ENCODE data around the gene NPAS3.

The NPAS3 gene

DNA sequence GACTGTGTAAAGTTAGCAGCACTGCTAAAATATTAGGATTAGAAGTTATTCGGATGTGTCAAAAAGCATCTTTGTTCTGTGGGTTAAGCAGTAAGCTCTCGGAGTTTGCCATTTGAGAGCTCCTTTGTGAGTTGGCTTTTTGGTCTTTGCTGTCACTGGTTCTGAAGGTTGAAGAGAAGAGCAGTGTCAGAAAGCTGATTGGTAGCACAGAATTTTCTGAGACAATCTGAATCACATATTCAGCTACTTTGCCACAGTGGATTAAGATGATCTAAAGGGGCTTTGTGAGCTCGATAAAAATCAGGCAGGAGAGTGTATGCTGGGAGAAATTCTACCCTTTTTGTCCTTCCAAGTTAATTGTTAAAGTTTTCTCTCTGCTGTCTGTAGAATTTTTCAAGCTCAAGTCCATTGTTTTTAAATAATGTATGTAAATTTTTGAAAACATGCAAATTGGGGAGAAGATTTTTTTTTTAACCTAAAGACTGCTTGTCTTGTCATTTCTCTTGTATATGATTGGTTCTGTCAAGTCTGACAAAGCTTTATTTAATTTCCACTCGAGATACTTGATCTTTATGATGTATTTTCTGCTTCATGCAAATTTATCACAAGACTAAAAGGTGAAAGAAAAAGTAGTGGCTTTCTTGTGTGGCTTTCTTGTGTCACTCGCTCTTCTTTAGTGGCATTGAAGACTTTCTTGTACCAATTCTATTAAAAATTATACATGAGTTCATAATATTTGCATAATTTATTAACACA lies 704.9 kb downstream of the NPAS3 start:
- Histone ChIP-seq H3K79me2 (ENCODE audit: insufficient read depth, low read length) (no peaks in the 10 kb centered on the region), H3K27ac (ENCODE audit: low read length) (no peak overlapping the region), H3K4me1 (ENCODE audit: insufficient read depth, low read length) (no peaks in the 10 kb centered on the region), H3K36me3 (ENCODE audit: insufficient read depth, low read length) (no peaks in the 10 kb centered on the region), H3K27me3 (ENCODE audit: insufficient read depth, low read length, poor library complexity) (peaks cover 14% of the 10 kb centered on the region), H3K4me3 (ENCODE audit: low read depth in 1 of 2, low read length in 2 of 2) (no peak overlapping the region), H3K9ac (ENCODE audit: low read depth, low read length) (no peak overlapping the region), H4K20me1 (ENCODE audit: insufficient read depth, low read length) (no peaks in the 10 kb centered on the region), H3K9me3 (ENCODE audit: insufficient read depth, low read length, severe bottlenecking) (no peaks in the 10 kb centered on the region), H3K4me2 (ENCODE audit: insufficient read depth, low read length) (no peak overlapping the region), H2AFZ (ENCODE audit: low read depth, low read length) (no peak overlapping the region)
- ATAC-seq (ENCODE audit: insufficient read depth, low read depth) (no peak), DNase-seq (no peak)
- TF ChIP-seq, protein P1, sequence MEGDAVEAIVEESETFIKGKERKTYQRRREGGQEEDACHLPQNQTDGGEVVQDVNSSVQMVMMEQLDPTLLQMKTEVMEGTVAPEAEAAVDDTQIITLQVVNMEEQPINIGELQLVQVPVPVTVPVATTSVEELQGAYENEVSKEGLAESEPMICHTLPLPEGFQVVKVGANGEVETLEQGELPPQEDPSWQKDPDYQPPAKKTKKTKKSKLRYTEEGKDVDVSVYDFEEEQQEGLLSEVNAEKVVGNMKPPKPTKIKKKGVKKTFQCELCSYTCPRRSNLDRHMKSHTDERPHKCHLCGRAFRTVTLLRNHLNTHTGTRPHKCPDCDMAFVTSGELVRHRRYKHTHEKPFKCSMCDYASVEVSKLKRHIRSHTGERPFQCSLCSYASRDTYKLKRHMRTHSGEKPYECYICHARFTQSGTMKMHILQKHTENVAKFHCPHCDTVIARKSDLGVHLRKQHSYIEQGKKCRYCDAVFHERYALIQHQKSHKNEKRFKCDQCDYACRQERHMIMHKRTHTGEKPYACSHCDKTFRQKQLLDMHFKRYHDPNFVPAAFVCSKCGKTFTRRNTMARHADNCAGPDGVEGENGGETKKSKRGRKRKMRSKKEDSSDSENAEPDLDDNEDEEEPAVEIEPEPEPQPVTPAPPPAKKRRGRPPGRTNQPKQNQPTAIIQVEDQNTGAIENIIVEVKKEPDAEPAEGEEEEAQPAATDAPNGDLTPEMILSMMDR (IDR thresholded peaks at IDR 0.05; ENCODE audit: borderline replicate concordance, extremely low read depth, low read length, poor library complexity, severe bottlenecking), result no peak
- TF ChIP-seq EZH2 (IDR thresholded peaks at IDR 0.05; ENCODE audit: borderline replicate concordance, low read depth, low read length, severe bottlenecking), result no peak

DNA sequence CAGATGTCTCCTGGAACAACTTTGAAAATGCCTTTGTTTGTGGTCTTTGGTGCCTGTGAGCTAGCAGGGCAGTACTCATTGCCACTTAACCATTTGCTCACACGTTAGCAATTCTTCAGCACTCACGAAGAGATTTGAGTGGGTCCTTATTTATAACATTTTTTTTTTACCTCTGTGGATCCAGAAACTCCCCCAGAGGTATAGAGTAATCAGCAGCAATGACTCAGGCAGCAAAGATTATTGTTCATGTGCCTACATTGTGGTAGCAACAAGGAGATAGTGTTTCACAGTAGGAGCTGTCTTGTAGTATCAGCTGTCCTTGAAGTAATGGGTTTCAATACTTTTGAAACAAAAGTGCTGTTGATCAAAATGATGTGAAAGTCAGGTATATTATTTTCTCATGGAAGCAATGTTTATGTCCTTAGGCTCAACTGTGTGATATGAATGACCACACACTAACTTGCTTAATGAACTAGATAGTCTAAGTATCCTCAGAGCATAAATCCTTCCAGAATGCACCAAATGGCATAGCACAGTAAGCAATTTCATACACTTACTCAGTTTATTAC lies 708.1 kb downstream of the NPAS3 start:
- no peak for ATAC-seq (ENCODE audit: insufficient read depth, low read depth)
- DNase-seq, result no peak
- Histone ChIP-seq H3K27ac (ENCODE audit: low read length) (no peak overlapping the region), H4K20me1 (ENCODE audit: insufficient read depth, low read length) (no peaks in the 10 kb centered on the region), H3K36me3 (ENCODE audit: insufficient read depth, low read length) (no peaks in the 10 kb centered on the region), H3K9ac (ENCODE audit: low read depth, low read length) (no peak overlapping the region), H3K79me2 (ENCODE audit: insufficient read depth, low read length) (no peaks in the 10 kb centered on the region), H3K27me3 (ENCODE audit: insufficient read depth, low read length, poor library complexity) (peaks cover 18% of the 10 kb centered on the region), H3K9me3 (ENCODE audit: insufficient read depth, low read length, severe bottlenecking) (no peaks in the 10 kb centered on the region), H3K4me3 (ENCODE audit: low read depth in 1 of 2, low read length in 2 of 2) (no peak overlapping the region), H3K4me1 (ENCODE audit: insufficient read depth, low read length) (no peaks in the 10 kb centered on the region), H3K4me2 (ENCODE audit: insufficient read depth, low read length) (no peak overlapping the region), H2AFZ (ENCODE audit: low read depth, low read length) (no peak overlapping the region)
- no peak for TF ChIP-seq EZH2 (IDR thresholded peaks at IDR 0.05; ENCODE audit: borderline replicate concordance, low read depth, low read length, severe bottlenecking)
- TF ChIP-seq, protein P1 (IDR thresholded peaks at IDR 0.05; ENCODE audit: borderline replicate concordance, extremely low read depth, low read length, poor library complexity, severe bottlenecking), result no peak

DNA sequence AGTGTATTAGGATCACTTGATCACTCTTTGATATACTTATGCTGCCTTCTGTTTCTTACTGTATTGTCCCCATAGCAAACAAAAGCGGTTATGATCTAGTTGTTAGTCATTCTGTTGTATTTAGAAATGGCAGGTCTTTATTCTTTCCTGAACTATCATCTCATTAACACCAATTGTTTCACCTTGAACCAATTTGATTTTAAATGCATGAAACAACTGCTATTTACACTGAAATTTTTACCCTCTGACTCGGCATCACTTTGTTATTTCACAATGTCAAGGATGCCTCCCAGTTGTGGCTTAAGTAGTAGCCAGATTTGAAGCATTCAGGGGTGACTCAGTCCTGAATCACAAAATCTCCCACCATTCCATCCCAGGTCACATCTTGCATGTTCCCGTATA lies 708.7 kb downstream of the NPAS3 start:
- Histone ChIP-seq H3K4me2 (ENCODE audit: insufficient read depth, low read length) (no peak overlapping the region), H3K27me3 (ENCODE audit: insufficient read depth, low read length, poor library complexity) (peaks cover 18% of the 10 kb centered on the region), H3K79me2 (ENCODE audit: insufficient read depth, low read length) (no peaks in the 10 kb centered on the region), H2AFZ (ENCODE audit: low read depth, low read length) (no peak overlapping the region), H3K36me3 (ENCODE audit: insufficient read depth, low read length) (no peaks in the 10 kb centered on the region), H3K9me3 (ENCODE audit: insufficient read depth, low read length, severe bottlenecking) (no peaks in the 10 kb centered on the region), H3K27ac (ENCODE audit: low read length) (no peak overlapping the region), H3K4me1 (ENCODE audit: insufficient read depth, low read length) (no peaks in the 10 kb centered on the region), H3K4me3 (ENCODE audit: low read depth in 1 of 2, low read length in 2 of 2) (no peak overlapping the region), H3K9ac (ENCODE audit: low read depth, low read length) (no peak overlapping the region), H4K20me1 (ENCODE audit: insufficient read depth, low read length) (no peaks in the 10 kb centered on the region)
- TF ChIP-seq EZH2 (IDR thresholded peaks at IDR 0.05; ENCODE audit: borderline replicate concordance, low read depth, low read length, severe bottlenecking), result no peak
- TF ChIP-seq, protein P1 (IDR thresholded peaks at IDR 0.05; ENCODE audit: borderline replicate concordance, extremely low read depth, low read length, poor library complexity, severe bottlenecking), result no peak
- no peak for DNase-seq
- no peak for ATAC-seq (ENCODE audit: insufficient read depth, low read depth)

All from DND-41 (cell line).